Stimulated activated CD4-positive, alpha-beta T cell treated with anti-CD3 and anti-CD28 coated beads, Interleukin-1b, Interleukin-23, amount 100 ng/mL, for 24 hours (primary cell): ENCODE data around the gene HIGD1A.
A peak's percentile ranks its signal among the peaks of the same experiment; 100 is the strongest.
"Not testable (repeated sequence)": the region's sequence is repeated elsewhere in the genome, so short reads cannot be mapped to it uniquely, and the experiment has no call there.

Experiments used
- DNase-seq, 4 experiments: peaks; one replicate each; pipeline ENCODE4 v3.0.0-alpha.2; 2020; ENCODE audit warnings: low read depth in 4 of 4, low spot score in 1 of 4

Gene HIGD1A

DNA sequence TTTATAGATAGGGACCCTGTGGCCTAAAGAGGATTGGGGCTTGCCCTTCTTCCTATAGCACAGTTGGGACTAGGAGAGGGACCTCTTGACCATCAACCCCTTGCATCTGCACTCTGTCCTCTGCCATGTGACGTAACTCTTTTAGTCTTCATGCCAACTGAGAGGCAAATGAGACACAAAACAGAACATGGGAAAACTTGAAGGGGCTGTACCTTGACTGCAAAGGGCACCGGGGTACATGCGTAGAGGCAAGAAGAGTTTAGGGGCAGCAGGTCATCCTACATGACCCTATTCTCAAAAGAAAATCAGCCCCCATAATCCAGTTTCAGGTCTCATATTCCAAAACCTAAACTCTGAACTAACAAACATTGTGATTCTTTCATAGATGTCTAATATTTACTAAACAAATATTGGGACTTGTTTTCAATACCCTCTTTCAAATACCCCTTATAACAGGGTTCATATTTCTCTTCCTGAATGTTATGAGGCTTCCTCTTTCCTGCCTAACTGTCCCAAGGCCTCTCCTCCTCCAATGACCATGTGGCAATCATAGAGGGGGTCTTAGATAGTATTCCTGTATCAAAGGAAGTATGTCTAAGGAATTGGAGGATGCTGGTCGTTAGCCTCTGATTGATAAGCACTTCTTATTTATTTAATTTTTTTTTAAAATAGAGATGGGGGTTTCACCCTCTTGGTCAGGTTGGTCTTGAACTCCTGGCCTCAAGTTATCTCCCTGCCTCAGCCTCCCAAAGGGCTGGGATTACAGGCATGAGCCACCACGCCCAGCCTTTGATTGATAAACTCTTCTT lies 25.5 kb upstream of the HIGD1A start:
- DNase-seq = no peak

DNA sequence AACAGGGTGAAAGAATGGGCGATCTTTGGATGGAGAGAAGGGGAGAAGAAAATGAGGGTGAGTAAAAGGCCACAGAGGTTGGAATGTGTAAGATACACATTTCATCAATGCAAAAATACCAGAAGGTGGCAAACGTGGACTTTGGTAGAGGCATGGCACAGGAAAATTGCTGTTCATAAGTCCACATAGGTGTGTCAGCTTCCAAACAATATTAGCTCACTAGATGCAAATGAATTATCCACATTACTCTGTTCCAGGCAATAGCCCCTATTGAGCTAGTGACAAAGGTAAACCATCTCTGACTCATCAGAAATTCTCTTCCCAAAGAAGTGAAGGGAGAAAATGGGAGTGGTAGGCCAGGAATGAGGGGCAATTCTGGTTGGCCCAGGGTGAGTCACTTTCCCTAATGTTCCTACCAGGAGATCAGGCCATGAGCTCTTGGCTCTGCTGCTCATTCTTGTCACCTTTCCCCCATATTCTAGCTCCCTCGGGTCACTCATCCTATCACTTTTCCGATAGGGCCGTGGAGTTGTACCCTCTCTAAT lies 24.9 kb upstream of the HIGD1A start:
- no peak for DNase-seq

GRCh38 chr3:42827654-42828053 lies 23.4 kb upstream of the HIGD1A start:
- no peak for DNase-seq

DNA sequence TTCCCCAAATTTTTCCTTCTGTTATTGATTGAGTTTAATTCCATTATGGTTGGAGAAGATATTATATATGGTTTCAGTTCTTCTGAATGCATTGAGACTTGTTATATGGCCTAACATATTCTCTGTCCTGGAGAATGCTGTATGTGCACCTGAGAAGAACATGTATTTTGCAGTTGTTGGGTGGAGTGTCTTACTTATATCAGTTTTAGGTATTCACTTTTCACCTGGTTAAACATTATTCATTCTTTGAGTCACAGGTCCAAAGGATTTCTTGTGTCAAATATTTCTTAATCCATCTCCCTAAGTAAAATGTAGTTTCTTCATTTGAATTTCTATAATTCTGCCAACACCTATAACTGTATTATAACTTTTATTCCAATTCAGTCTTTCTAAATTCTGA lies 22.7 kb upstream of the HIGD1A start:
- DNase-seq = no peak

GRCh38 chr3:42826141-42826540 lies 21.9 kb upstream of the HIGD1A start:
- DNase-seq = no peak

- no peak for DNase-seq
Observed at GRCh38 chr3:42823351-42823750, 19.1 kb upstream of the HIGD1A start.

DNA sequence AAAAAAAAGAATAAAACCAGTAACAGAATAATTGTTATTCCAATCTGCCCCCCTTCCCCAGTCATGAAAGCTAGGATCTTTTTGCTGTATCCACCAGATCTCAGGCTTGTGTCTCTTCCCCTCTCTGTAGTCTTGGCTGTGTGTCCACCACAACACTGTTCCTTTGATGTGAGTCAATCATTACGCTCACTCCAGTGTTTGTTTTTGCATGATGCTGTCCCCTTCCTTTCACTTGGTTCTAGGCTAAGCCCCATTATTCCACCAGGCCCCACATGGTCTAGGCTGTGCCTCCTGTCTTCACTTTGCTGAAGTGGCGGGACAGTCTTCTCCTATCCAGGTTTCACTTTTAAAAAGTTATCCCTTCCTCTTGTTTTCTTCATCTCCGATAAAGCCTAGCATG lies 18.5 kb upstream of the HIGD1A start:
- no peak for DNase-seq

- DNase-seq = no peak
Observed at GRCh38 chr3:42820746-42821051, 16.4 kb upstream of the HIGD1A start.

DNA sequence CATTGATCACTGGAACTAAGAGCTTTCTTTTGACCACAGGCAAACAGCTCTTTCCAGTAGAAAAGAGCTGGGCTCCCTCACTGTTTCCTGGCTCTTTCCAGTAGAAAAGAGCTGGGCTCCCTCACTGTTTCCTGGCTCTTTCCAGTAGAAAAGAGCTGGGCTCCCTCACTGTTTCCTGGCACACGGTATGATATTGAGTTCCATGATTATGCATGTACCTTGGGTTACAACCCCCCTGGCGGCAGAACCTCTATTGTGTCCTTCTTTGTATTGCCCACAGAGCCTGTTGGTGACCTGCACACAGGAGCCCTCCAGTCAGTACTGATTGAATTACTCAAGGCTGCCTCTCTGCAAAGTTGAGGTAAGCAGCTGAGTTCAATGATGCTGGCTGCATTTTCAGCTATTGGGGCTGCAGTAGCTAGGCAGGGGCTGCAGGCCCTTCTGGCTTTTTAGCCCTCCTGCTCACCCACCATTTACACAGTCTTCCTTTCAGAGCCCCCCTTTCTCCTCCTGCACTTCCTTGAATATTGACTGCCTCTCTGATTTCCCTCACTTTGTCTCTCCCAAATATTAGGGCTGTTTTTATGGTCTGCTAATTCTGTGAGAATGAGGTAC lies 15.2 kb upstream of the HIGD1A start:
- DNase-seq = no peak

DNA sequence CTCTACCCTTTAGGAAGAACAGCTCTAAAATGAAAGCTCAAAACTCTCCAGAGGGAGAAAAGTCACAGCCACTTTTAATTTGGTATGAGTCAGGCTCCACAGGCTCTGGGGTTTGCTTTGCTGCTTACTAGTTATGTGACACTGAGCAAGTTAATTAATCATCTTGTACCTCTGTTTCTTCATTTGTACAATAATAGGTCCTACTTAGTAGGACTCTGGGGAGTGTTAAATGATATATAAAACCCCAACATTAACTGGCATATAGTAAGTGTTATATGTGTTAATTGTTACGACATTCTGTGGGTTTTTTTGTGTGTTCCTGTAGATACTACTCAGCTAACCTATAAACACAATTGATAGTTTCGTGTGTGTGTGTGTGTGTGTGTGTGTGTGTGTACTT lies 11.5 kb upstream of the HIGD1A start:
- no peak for DNase-seq

- DNase-seq = no peak
Observed at GRCh38 chr3:42814914-42815507, 10.7 kb upstream of the HIGD1A start.

GRCh38 chr3:42814246-42814645 lies 10.0 kb upstream of the HIGD1A start:
- DNase-seq = no peak

DNA sequence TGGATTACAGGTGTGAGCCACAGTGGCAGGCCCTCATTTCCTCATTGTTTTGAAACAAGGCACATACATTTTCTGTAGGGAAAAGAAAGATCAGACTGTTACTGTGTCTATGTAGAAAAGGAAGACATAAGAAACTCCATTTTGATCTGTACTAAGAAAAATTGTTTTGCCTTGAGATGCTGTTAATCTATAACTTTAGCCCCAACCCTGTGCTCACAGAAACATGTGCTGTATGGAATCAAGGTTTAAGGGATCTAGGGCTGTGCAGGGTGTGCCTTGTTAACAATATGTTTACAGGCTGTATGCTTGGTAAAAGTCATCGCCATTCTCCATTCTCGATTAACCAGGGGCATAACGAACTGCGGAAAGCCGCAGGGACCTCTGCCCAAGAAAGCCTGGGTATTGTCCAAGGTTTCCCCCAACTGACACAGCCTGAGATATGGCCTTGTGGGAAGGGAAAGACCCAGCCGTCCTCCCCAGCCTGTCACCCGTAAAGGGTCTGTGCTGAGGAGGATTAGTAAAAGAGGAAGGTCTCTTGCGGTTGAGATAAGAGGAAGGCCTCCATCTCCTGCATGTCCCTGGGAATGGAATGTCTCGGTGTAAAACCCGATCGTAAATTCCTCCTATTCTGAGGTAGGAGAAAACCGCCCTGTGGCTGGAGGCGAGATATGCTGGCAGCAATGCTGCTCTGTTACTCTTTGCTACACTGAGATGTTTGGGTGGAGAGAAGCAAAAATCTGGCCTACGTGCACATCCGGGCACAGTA lies 7.0 kb upstream of the HIGD1A start:
- DNase-seq = not testable (repeated sequence)

- not testable (repeated sequence) for DNase-seq
Observed at GRCh38 chr3:42810706-42811105, 6.4 kb upstream of the HIGD1A start.

- no peak for DNase-seq
Observed at GRCh38 chr3:42809202-42809601, 4.9 kb upstream of the HIGD1A start, which contains the start of gene ACKR2. ACKR2 (plus strand) TSS chr3:42809445; CDS start chr3:42864503, 55,058 bp downstream.

DNA sequence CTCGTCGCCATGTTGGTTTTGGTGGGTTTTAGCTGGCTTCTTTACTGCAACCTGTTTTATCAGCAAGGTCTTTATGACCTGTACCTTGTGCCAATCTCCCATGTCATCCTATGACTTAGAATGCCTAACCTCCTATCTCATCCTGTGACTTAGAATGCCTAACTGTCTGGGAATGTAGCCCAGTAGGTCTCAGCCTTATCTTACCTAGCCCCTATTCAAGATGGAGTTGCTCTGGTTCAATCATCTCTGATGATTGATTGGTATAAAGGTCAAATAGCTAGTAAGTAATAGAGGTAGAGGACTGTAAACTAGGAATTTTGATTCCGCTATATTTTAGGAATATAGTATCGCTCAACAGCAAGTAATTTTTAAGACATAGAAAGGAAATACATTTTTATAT lies 3.6 kb upstream of the HIGD1A start:
- no peak for DNase-seq

- no peak for DNase-seq
Observed at GRCh38 chr3:42805141-42805821, 991 bp upstream of the HIGD1A start.

- DNase-seq = no peak
Observed at GRCh38 chr3:42804831-42805132, 492 bp upstream of the HIGD1A start.

GRCh38 chr3:42803414-42804105 lies 730 bp downstream of the HIGD1A start:
- DNase-seq = peak in 2 of 4 experiments; percentile 13 to 14

DNA sequence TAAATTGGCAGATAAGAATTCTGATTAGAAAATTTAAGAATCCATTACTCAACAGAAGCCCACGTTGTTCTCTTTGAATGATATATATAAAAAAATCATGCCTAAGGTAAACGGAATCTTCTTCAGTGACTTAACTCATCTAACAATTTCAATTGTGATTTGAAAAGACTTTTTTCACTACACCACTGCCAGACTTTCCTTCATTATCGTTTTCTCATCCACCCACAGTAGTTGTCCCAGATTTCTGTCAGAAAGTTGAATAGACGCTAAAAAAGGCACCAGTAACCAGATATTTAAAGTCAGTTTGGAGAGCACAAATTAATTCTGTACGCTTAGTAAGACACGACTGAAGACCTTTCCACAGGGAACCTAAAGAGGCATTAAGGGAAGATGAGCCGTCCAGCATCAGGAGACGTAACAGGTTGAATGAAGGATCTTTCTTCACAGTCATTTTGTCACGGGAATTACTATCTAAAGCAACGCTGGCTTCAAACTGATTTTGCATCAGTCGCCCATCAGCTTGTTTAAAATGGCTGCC lies 1.3 kb downstream of the HIGD1A start:
- DNase-seq = no peak
